NCI-H774 (cell line): Measurements from ENCODE around the gene RIMKLA.
A peak's percentile ranks its signal among the peaks of the same experiment; 100 is the strongest.

ENCODE experiments used
- DNase-seq: peaks from one replicate; lab custom pipeline; 2025; lab: John Stamatoyannopoulos, UW

RIMKLA gene

GRCh38 chr1:42430286-42431135, 49.9 kb downstream of the RIMKLA start:
- DNase-seq: no peak

- DNase-seq: no peak
These were observed 50.9 kb downstream of the RIMKLA start for GRCh38 chr1:42431514-42431913.

GRCh38 chr1:42432714-42433113, 52.1 kb downstream of the RIMKLA start:
- DNase-seq: no peak

- no peak for DNase-seq
These were observed 52.8 kb downstream of the RIMKLA start for GRCh38 chr1:42433369-42433768.

GRCh38 chr1:42434340-42434739, 53.7 kb downstream of the RIMKLA start:
- no peak for DNase-seq

- DNase-seq: no peak
These were observed 59.3 kb downstream of the RIMKLA start for GRCh38 chr1:42439940-42440339.

- DNase-seq: no peak
These were observed 62.1 kb downstream of the RIMKLA start for GRCh38 chr1:42442662-42443061.

- no peak for DNase-seq
These were observed 68.7 kb downstream of the RIMKLA start for GRCh38 chr1:42449256-42449655.

- no peak for DNase-seq
These were observed 69.5 kb downstream of the RIMKLA start for GRCh38 chr1:42450061-42450460.

GRCh38 chr1:42453386-42453785, 72.8 kb downstream of the RIMKLA start:
- no peak for DNase-seq

GRCh38 chr1:42454403-42454802, 73.8 kb downstream of the RIMKLA start:
- DNase-seq: no peak

- DNase-seq: peak; percentile 96
These were observed 75.6 kb downstream of the RIMKLA start, which contains the start of the genes PPCS and ZMYND12 for GRCh38 chr1:42456010-42456753. Gene PPCS (plus strand): TSS chr1:42456543. CDS start chr1:42456566, 23 bp downstream. Gene ZMYND12 (minus strand): TSS chr1:42456022. CDS start chr1:42455997, 25 bp downstream.

- peak; percentile 72 for DNase-seq
These were observed 76.1 kb downstream of the RIMKLA start for GRCh38 chr1:42456754-42457089.

GRCh38 chr1:42461196-42461595, 80.6 kb downstream of the RIMKLA start:
- DNase-seq: no peak

- peak; percentile 100 for DNase-seq
These were observed 82.5 kb downstream of the RIMKLA start, which contains the start of gene CCDC30 for GRCh38 chr1:42462828-42463763. Gene CCDC30 (plus strand): TSS chr1:42463286. CDS start chr1:42480552, 17,266 bp downstream.

- DNase-seq: no peak
These were observed 83.3 kb downstream of the RIMKLA start for GRCh38 chr1:42463921-42464320.

GRCh38 chr1:42466030-42466429, 85.4 kb downstream of the RIMKLA start:
- DNase-seq: no peak

GRCh38 chr1:42469727-42470126, 89.1 kb downstream of the RIMKLA start:
- DNase-seq: no peak
